LNCaP clone FGC (cell line): Measurements from ENCODE around the gene MEG3.

Experiments used
- DNase-seq: peaks from one replicate; pipeline ENCODE4 v3.0.0-alpha.2; 2011; ENCODE audit warnings: low read depth
- H3K4me3 ChIP-seq: 2 replicates; pipeline ENCODE4 v1.5.1; 2011; ENCODE audit warnings: mild to moderate bottlenecking, low read depth, low read length, control low read depth
- TF ChIP-seq, protein P1 (sequence below): IDR thresholded peaks from 2 replicates; pipeline ENCODE4 v1.5.1; 2012; ENCODE audit warnings: mild to moderate bottlenecking; ENCODE audit not compliant: control insufficient read depth, insufficient read depth; ENCODE audit errors: extremely low read depth

Gene MEG3

DNA sequence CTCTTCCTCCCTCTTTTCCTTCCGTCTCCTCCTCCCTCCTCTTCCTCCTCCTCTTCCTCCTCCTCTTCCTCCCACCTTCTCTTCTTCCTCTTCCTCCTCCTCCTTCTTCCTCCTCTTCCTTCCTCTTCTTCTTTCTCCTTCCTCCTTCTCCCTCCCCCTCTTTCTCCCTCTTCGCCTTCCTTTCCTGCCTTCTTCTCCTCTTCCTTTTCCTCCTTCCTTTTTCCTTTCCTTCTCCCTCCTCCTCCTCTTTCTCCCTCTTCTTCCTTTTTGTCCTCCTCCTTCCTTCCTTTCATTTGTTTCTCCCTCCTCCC is 36.0 kb downstream of the MEG3 start:
- TF ChIP-seq, protein P1, sequence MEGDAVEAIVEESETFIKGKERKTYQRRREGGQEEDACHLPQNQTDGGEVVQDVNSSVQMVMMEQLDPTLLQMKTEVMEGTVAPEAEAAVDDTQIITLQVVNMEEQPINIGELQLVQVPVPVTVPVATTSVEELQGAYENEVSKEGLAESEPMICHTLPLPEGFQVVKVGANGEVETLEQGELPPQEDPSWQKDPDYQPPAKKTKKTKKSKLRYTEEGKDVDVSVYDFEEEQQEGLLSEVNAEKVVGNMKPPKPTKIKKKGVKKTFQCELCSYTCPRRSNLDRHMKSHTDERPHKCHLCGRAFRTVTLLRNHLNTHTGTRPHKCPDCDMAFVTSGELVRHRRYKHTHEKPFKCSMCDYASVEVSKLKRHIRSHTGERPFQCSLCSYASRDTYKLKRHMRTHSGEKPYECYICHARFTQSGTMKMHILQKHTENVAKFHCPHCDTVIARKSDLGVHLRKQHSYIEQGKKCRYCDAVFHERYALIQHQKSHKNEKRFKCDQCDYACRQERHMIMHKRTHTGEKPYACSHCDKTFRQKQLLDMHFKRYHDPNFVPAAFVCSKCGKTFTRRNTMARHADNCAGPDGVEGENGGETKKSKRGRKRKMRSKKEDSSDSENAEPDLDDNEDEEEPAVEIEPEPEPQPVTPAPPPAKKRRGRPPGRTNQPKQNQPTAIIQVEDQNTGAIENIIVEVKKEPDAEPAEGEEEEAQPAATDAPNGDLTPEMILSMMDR, result no peak
- no peak for DNase-seq
- H3K4me3 ChIP-seq, result no peak overlapping the region

DNA sequence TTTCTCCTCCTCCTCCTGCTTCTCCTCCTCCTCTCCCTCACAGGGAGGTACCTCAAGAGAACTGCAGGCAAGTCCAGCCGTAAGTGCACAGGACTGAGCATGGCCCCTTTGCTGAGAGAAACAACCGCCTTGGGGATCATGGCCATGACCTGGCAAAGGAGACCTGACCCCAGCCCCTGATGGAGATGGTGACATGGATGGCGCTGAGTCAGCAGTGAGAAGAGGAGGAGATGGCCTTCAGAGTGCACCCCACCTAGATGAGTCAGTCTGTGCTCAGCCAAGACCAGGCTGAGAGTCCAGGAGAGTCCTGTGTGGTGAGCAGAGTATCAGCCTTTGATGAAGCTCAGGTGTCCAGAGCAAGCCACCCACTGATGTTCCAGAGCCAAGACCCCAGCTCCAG is 36.4 kb downstream of the MEG3 start:
- TF ChIP-seq, protein P1, result no peak
- H3K4me3 ChIP-seq, result no peak overlapping the region
- no peak for DNase-seq

DNA sequence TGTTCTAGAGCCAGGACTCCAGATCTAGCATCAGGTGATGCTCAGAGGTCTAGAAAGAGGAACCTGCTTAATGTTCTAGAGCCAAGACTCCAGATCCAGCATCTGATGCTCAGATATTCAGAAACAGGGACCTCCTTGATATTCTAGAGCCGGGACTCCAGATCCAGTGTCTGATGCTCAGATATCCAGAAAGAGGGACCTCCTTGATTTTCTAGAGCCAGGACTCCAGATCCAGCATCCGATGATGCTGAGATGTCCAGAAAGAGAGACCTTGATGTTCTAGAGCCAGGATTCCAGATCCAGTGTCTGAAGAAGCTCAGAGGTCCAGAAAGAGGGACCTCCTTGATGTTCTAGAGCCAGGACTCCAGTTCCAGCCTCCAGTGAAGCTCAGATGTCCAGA is 36.9 kb downstream of the MEG3 start:
- H3K4me3 ChIP-seq, result no peak overlapping the region
- no peak for DNase-seq
- TF ChIP-seq, protein P1, result no peak

DNA sequence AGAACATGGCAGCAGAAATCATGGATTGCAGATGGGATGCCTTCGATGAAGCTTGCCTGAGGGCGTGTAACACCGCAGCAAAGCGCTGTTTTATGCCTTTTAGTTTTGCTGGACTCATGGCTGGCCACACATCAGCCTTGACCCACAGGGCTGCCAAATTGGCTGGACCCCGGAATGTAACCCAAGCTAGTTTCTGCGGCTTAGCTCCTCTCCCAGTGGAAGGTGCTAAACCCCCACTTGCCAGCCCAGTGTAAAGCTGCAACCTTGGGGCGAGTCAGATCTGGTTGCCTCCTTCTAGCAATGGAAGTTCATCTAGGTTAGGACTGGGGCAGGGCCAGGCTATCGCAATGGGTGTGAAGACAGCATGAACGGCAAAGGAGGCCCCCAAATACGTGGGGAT is 38.3 kb downstream of the MEG3 start:
- TF ChIP-seq, protein P1, result no peak
- no peak for DNase-seq
- H3K4me3 ChIP-seq, result no peak overlapping the region

DNA sequence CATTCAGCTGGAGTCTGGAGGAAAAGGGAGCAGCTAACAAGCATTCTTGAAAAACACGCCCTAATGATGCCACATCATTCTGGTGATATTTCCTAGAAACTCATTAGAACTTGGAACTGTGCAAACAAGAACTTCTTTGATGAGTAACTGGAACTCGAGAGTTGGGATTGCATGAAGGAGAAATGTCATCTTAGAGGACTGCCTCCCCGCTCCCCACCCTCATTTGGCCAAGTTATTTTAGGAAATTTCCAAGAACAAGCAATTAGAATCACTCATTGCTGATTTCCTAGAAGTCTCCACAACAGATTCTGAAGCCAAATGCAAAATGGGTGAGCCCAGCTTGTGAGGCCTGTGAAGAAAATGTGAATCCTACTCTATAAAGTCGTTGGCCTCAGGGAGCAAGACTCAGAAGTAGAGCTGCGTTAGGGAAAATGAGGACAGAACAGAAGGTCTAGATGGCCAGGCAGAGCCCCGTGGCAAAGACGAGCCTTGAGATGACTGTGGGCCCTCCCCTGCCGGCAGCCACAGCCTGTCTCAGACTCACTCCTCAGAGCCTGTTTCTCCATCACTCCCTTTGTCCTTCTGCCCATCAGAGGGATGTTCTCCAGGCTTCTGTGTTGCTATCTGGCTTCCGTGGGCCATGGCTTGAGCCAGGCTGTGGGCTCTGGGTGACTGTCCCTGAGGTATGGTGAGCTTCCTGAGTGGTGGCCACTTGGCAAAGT is 39.2 kb downstream of the MEG3 start:
- DNase-seq, result no peak
- TF ChIP-seq, protein P1, result no peak
- no peak overlapping the region for H3K4me3 ChIP-seq

DNA sequence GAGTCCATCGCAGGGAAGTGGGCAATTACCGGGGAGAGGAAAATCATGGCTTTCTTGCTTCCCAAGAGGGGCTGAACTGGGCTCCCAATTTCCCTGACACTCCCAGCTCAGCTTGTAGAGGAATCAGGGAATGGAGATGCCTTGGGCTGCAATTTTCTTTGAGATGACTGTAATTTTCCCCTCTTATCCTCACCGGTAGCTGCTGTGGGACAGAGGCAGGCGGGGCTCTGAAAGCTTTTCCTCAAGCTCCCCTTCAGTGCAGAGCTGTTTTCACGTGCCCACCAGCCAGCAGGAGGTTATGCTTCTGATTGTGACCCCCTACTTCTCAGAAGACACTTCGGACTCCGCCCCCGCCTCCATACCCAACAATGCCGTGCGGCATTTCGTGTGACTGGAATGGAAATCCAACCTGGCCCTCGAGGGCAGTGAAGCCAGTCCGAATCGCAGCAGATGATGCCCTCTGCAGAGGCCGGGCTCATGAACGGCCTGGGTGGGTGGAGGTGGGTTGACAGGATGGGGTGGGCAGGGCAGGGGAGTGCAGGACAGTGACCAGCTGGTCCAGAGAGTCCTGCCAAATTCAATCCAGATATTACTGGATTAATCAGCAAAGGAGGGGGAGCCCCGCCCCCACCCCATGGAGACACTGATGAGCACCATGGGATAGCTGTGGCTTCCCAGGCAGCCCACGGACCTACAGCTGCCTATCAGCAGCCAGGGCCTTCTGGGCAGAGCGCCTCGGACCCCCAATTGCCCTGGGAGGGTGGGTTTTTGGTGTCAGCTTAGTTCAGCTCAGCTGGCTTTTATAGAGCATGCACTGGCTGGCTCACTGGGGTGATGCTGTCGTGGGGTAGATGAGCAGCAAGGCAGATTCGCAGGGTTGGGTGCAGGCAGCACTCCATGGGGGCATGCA is 40.0 kb downstream of the MEG3 start:
- H3K4me3 ChIP-seq, result no peak overlapping the region
- TF ChIP-seq, protein P1, result no peak
- no peak for DNase-seq
